Keratinocyte (primary cell): ENCODE data around the gene ITGA3. TPM values are rescaled to one million over a fixed set of nuclear protein-coding genes. Genes with fewer than 3 reads are reported as not detected.

Experiments used
- DNase-seq: peaks from one replicate; pipeline ENCODE4 v3.0.0-alpha.2; 2011; ENCODE audit warnings: low read depth, missing footprints, low spot score
- FAIRE-seq: peaks from 2 replicates; lab custom pipeline; 2011; peaks lifted over from hg19 to GRCh38; lab: Jason Lieb, UNC
- H2AFZ ChIP-seq: 2 replicates; pipeline ENCODE4 v1.6.0; 2012; ENCODE audit warnings: low read length, control low read depth, inconsistent platforms; ENCODE audit not compliant: control insufficient read depth
- H3K27ac ChIP-seq: 2 replicates; pipeline ENCODE4 v1.5.1; 2011; ENCODE audit warnings: low read length; ENCODE audit not compliant: control insufficient read depth, insufficient read depth
- H3K27me3 ChIP-seq: 3 replicates; pipeline ENCODE4 v1.6.0; 2011; ENCODE audit warnings: low read length; ENCODE audit not compliant: control insufficient read depth, insufficient read depth; ENCODE audit errors: extremely low read depth
- H3K36me3 ChIP-seq, 2 experiments: 2 replicates in 1 of 2; 3 replicates in 1 of 2; pipeline ENCODE4 v1.5.1; 2011; ENCODE audit warnings: low read length in 2 of 2, mild to moderate bottlenecking in 1 of 2; ENCODE audit not compliant: control insufficient read depth in 2 of 2, insufficient read depth in 2 of 2; ENCODE audit errors: extremely low read depth in 1 of 2
- H3K4me1 ChIP-seq: 3 replicates; pipeline ENCODE4 v1.5.1; 2011; ENCODE audit warnings: low read length; ENCODE audit not compliant: control insufficient read depth, insufficient read depth; ENCODE audit errors: extremely low read depth
- H3K4me2 ChIP-seq: 3 replicates; pipeline ENCODE4 v1.6.0; 2011; ENCODE audit warnings: low read depth, low read length; ENCODE audit not compliant: control insufficient read depth, insufficient read depth; ENCODE audit errors: extremely low read depth
- H3K4me3 ChIP-seq, 3 experiments: fragments of 200-600 bp in 1 of 3; sonication (generic) in 1 of 3; 2 replicates in 2 of 3; 3 replicates in 1 of 3; pipeline ENCODE4 v1.5.1; 2011 to 2016; ENCODE audit warnings: low read length in 3 of 3, mild to moderate bottlenecking in 3 of 3, control low read depth in 2 of 3, inconsistent platforms in 1 of 3, low read depth in 1 of 3, mixed read lengths in 1 of 3, mixed run types in 1 of 3, moderate library complexity in 1 of 3; ENCODE audit not compliant: control insufficient read depth in 2 of 3, insufficient read depth in 2 of 3; ENCODE audit errors: extremely low read depth in 1 of 3
- H3K79me2 ChIP-seq: 2 replicates; pipeline ENCODE4 v1.6.0; 2012; ENCODE audit warnings: low read length; ENCODE audit not compliant: control insufficient read depth, insufficient read depth
- H3K9ac ChIP-seq: 3 replicates; pipeline ENCODE4 v1.6.0; 2011; ENCODE audit warnings: low read length; ENCODE audit not compliant: control insufficient read depth, insufficient read depth; ENCODE audit errors: extremely low read depth
- H3K9me1 ChIP-seq: 3 replicates; pipeline ENCODE4 v1.6.0; 2011; ENCODE audit warnings: low read length; ENCODE audit not compliant: control insufficient read depth, insufficient read depth; ENCODE audit errors: extremely low read depth
- H3K9me3 ChIP-seq: 2 replicates; pipeline ENCODE4 v1.5.1; 2012; ENCODE audit warnings: low read depth, low read length; ENCODE audit not compliant: control insufficient read depth
- H4K20me1 ChIP-seq: 3 replicates; pipeline ENCODE4 v1.6.0; 2011; ENCODE audit warnings: low read length; ENCODE audit not compliant: control insufficient read depth, insufficient read depth; ENCODE audit errors: extremely low read depth
- EZH2 ChIP-seq: IDR thresholded peaks from one replicate; pipeline ENCODE4 v1.6.1; 2012; ENCODE audit warnings: inconsistent platforms, mild to moderate bottlenecking, low read length, moderate library complexity
- dilution Hi-C: fragments of 300-500 bp; cut with MboI; formaldehyde crosslinking; loops from one replicate; pipeline ENCODE4 v1.7.0; 2020; ENCODE audit warnings: low sequenced_read_pairs; ENCODE audit not compliant: extremely low pct_ligation_motif_present
- polyA plus RNA-seq, 5 experiments: library from polyadenylated mRNA; depleted of rRNA in 3 of 5; stranded (reverse) in 3 of 5; stranded (forward) in 1 of 5; unstranded in 1 of 5; fragments of >200 nt; gene quantifications; 1 replicate in 1 of 5; 2 replicates in 3 of 5; 3 replicates in 1 of 5; pipeline versions ENCODE4 v1.2.1 to v1.2.3, GENCODE V29; 2011 to 2012; ENCODE audit warnings: missing spikeins in 2 of 5, low read depth in 1 of 5, low replicate concordance in 1 of 5
- TF ChIP-seq, protein P1 (sequence below), 3 experiments: IDR thresholded peaks in 1 of 3; conservative IDR thresholded peaks in 1 of 3; optimal IDR thresholded peaks in 1 of 3; 2 replicates in 2 of 3; 3 replicates in 1 of 3; pipeline versions ENCODE3 to v1.5.1; 2011; ENCODE audit warnings: low read length in 3 of 3, mild to moderate bottlenecking in 3 of 3, moderate library complexity in 2 of 3, control low read depth in 1 of 3, inconsistent platforms in 1 of 3; ENCODE audit not compliant: insufficient read depth in 2 of 3; ENCODE audit errors: extremely low read depth in 1 of 3

ITGA3 gene
- polyA plus RNA-seq, 1 donor (not counting 4 experiments of a cell fraction or from before 2014, with no cell fraction given) = 427 TPM

GRCh38 chr17:50029185-50029584, 26.7 kb upstream of the ITGA3 start:
- peaks cover 9% of the 10 kb centered on the region for H3K9me3 ChIP-seq
- no peaks in the 10 kb centered on the region for H3K79me2 ChIP-seq
- H3K9ac ChIP-seq = peak overlapping the region; percentile 85
- no peaks in the 10 kb centered on the region for H3K27me3 ChIP-seq
- dilution Hi-C loops = no loop called here
- peaks cover 34% of the 10 kb centered on the region for H3K4me1 ChIP-seq
- H3K4me2 ChIP-seq = peak overlapping the region; percentile 77
- TF ChIP-seq EZH2 = no peak
- TF ChIP-seq, protein P1, sequence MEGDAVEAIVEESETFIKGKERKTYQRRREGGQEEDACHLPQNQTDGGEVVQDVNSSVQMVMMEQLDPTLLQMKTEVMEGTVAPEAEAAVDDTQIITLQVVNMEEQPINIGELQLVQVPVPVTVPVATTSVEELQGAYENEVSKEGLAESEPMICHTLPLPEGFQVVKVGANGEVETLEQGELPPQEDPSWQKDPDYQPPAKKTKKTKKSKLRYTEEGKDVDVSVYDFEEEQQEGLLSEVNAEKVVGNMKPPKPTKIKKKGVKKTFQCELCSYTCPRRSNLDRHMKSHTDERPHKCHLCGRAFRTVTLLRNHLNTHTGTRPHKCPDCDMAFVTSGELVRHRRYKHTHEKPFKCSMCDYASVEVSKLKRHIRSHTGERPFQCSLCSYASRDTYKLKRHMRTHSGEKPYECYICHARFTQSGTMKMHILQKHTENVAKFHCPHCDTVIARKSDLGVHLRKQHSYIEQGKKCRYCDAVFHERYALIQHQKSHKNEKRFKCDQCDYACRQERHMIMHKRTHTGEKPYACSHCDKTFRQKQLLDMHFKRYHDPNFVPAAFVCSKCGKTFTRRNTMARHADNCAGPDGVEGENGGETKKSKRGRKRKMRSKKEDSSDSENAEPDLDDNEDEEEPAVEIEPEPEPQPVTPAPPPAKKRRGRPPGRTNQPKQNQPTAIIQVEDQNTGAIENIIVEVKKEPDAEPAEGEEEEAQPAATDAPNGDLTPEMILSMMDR (optimal IDR thresholded peaks at IDR 0.05 in 1 of 3, IDR thresholded peaks at IDR 0.05 in 1 of 3, conservative IDR thresholded peaks at IDR 0.05 in 1 of 3; ENCODE audit: extremely low read depth in 1 of 3, insufficient read depth in 2 of 3, low read length in 3 of 3) = no peak
- no peak overlapping the region for H2AFZ ChIP-seq
- no peaks in the 10 kb centered on the region for H3K36me3 ChIP-seq
- H4K20me1 ChIP-seq = no peaks in the 10 kb centered on the region
- DNase-seq (no peak), FAIRE-seq (peak; percentile 23)
- H3K27ac ChIP-seq = peak overlapping the region; percentile 96
- no peaks in the 10 kb centered on the region for H3K9me1 ChIP-seq
- H3K4me3 ChIP-seq = no peak overlapping the region

- peak overlapping the region; percentile 45 for H3K4me2 ChIP-seq
Measured at GRCh38 chr17:50033316-50033715, 22.6 kb upstream of the ITGA3 start.

More at GRCh38 chr17:50033316-50033715, 22.6 kb upstream of the ITGA3 start:
- no peaks in the 10 kb centered on the region for H3K36me3 ChIP-seq
- no peaks in the 10 kb centered on the region for H3K79me2 ChIP-seq
- no peak overlapping the region for H3K27ac ChIP-seq
- H4K20me1 ChIP-seq = no peaks in the 10 kb centered on the region
- H3K4me1 ChIP-seq = peaks cover 38% of the 10 kb centered on the region
- TF ChIP-seq EZH2 = no peak
- TF ChIP-seq, protein P1 (optimal IDR thresholded peaks at IDR 0.05 in 1 of 3, IDR thresholded peaks at IDR 0.05 in 1 of 3, conservative IDR thresholded peaks at IDR 0.05 in 1 of 3; ENCODE audit: extremely low read depth in 1 of 3, insufficient read depth in 2 of 3, low read length in 3 of 3) = no peak
- no peaks in the 10 kb centered on the region for H3K9me1 ChIP-seq
- FAIRE-seq (peak; percentile 34), DNase-seq (no peak)
- peak overlapping the region; percentile 65 for H2AFZ ChIP-seq
- H3K4me3 ChIP-seq = peak overlapping the region in 1 of 3 experiments; percentile 9
- dilution Hi-C loops = no loop called here
- H3K9me3 ChIP-seq = no peaks in the 10 kb centered on the region
- H3K27me3 ChIP-seq = no peaks in the 10 kb centered on the region
- H3K9ac ChIP-seq = no peak overlapping the region
